Stimulated activated CD4-positive, alpha-beta T cell treated with anti-CD3 and anti-CD28 coated beads, Interleukin-15, amount 100 ng/mL, for 1 hour (primary cell): ENCODE results near the gene WNT3A.

Source experiments
- DNase-seq, 2 donors: peaks; one replicate each; pipeline ENCODE4 v3.0.0-alpha.2; 2020; ENCODE audit warnings: low read depth in 1 of 2, low spot score in 1 of 2

Gene WNT3A

GRCh38 chr1:228068359-228068758, 61.6 kb downstream of the WNT3A start:
- no peak for DNase-seq

- no peak for DNase-seq
These were observed 63.4 kb downstream of the WNT3A start for GRCh38 chr1:228070173-228070572.

GRCh38 chr1:228070851-228071250, 64.1 kb downstream of the WNT3A start:
- DNase-seq = no peak

GRCh38 chr1:228071839-228072657, 65.2 kb downstream of the WNT3A start:
- DNase-seq = no peak

- DNase-seq = no peak
These were observed 65.9 kb downstream of the WNT3A start for GRCh38 chr1:228072658-228073043.

GRCh38 chr1:228073061-228073856, 66.5 kb downstream of the WNT3A start:
- DNase-seq = no peak

GRCh38 chr1:228073857-228074545, 67.2 kb downstream of the WNT3A start:
- DNase-seq = no peak

- no peak for DNase-seq
These were observed 68.3 kb downstream of the WNT3A start for GRCh38 chr1:228074954-228075730.

- DNase-seq = no peak
These were observed 69.0 kb downstream of the WNT3A start for GRCh38 chr1:228075801-228076271.

- no peak for DNase-seq
These were observed 70.1 kb downstream of the WNT3A start for GRCh38 chr1:228076796-228077430.

- no peak for DNase-seq
These were observed 71.0 kb downstream of the WNT3A start for GRCh38 chr1:228077565-228078330.

GRCh38 chr1:228079013-228079412, 72.2 kb downstream of the WNT3A start:
- no peak for DNase-seq

GRCh38 chr1:228079601-228080263, 72.9 kb downstream of the WNT3A start:
- no peak for DNase-seq

- DNase-seq = no peak
These were observed 74.3 kb downstream of the WNT3A start for GRCh38 chr1:228081144-228081543.

GRCh38 chr1:228081578-228082213, 74.9 kb downstream of the WNT3A start:
- no peak for DNase-seq

GRCh38 chr1:228082214-228082917, 75.6 kb downstream of the WNT3A start, which contains the start of gene ARF1:
Gene ARF1, plus strand, starts transcription at chr1:228082708. Its CDS starts 14,407 bp downstream, at chr1:228097115.
- DNase-seq = peak; percentile 93 to 95

GRCh38 chr1:228082918-228083870, 76.4 kb downstream of the WNT3A start:
- no peak for DNase-seq
